Measurements from ENCODE around the gene MRNIP. TPM values are rescaled to one million over a fixed set of nuclear protein-coding genes. Genes with fewer than 3 reads are reported as not detected.
"Not testable (repeated sequence)": the region's sequence is repeated elsewhere in the genome, so short reads cannot be mapped to it uniquely, and the experiment has no call there.

MRNIP gene
- total RNA-seq, 1 donor from 2014 or later: 25.4 TPM

- DNase-seq (peak; percentile 83), ATAC-seq (peak; percentile 45)
- H3K27me3 ChIP-seq: no peaks in the 10 kb centered on the region
- H3K4me1 ChIP-seq: peaks cover 49% of the 10 kb centered on the region
- H3K27ac ChIP-seq: peak within 1 kb of the TSS; percentile 81
- intact Hi-C loops (cut with DNase I): no loop called here
- peaks cover 17% of the 10 kb centered on the region for H3K36me3 ChIP-seq
- H3K9me3 ChIP-seq: no peaks in the 10 kb centered on the region
- no peak for TF ChIP-seq CTCF (IDR thresholded peaks at IDR 0.05)
- H3K4me3 ChIP-seq: peak within 1 kb of the TSS; percentile 68
These were observed 65.0 kb downstream of the MRNIP start, which contains the start of gene LTC4S for GRCh38 chr5:179793468-179794139. Gene LTC4S, plus strand, starts transcription at chr5:179793986. Its CDS starts 95 bp downstream, at chr5:179794081.

- H3K27me3 ChIP-seq: no peaks in the 10 kb centered on the region
- TF ChIP-seq CTCF (IDR thresholded peaks at IDR 0.05): no peak
- H3K9me3 ChIP-seq: no peaks in the 10 kb centered on the region
- H3K27ac ChIP-seq: peak overlapping the region; percentile 81
- H3K4me3 ChIP-seq: no peak overlapping the region
- peaks cover 49% of the 10 kb centered on the region for H3K4me1 ChIP-seq
- ATAC-seq: peak; percentile 1
- DNase-seq: no peak
- intact Hi-C loops (cut with DNase I): no loop called here
- peaks cover 10% of the 10 kb centered on the region for H3K36me3 ChIP-seq
These were observed 65.8 kb downstream of the MRNIP start for GRCh38 chr5:179792612-179793467.

- H3K4me1 ChIP-seq: peaks cover 48% of the 10 kb centered on the region
- DNase-seq (no peak), ATAC-seq (no peak)
- peaks cover 2% of the 10 kb centered on the region for H3K36me3 ChIP-seq
- H3K4me3 ChIP-seq: no peak overlapping the region
- no peaks in the 10 kb centered on the region for H3K27me3 ChIP-seq
- H3K9me3 ChIP-seq: no peaks in the 10 kb centered on the region
- peak overlapping the region; percentile 81 for H3K27ac ChIP-seq
- intact Hi-C loops (cut with DNase I): no loop called here
- TF ChIP-seq CTCF (IDR thresholded peaks at IDR 0.05): no peak
These were observed 66.6 kb downstream of the MRNIP start for GRCh38 chr5:179791881-179792611.

- H3K27me3 ChIP-seq; H3K9me3 ChIP-seq; H3K27ac ChIP-seq; DNase-seq; H3K4me3 ChIP-seq; intact Hi-C loops (cut with DNase I); H3K36me3 ChIP-seq; ATAC-seq: not testable (repeated sequence)
- peaks cover 28% of the 10 kb centered on the region for H3K4me1 ChIP-seq
These were observed 69.3 kb downstream of the MRNIP start for GRCh38 chr5:179789278-179789677.

GRCh38 chr5:179788193-179788854, 70.3 kb downstream of the MRNIP start:
- intact Hi-C loops (cut with DNase I): no loop called here
- Histone ChIP-seq H3K27ac (no peak overlapping the region), H3K36me3 (no peaks in the 10 kb centered on the region), H3K27me3 (no peaks in the 10 kb centered on the region), H3K4me3 (no peak overlapping the region), H3K9me3 (no peaks in the 10 kb centered on the region), H3K4me1 (peaks cover 18% of the 10 kb centered on the region)
- ATAC-seq: no peak
- no peak for TF ChIP-seq CTCF (IDR thresholded peaks at IDR 0.05)
- DNase-seq: no peak

Small RNA genes lying within 50 kb of the gene (microRNA-seq; reads per million reads assigned to microRNA genes)
- gene MIR1229 (ENCODE audit: borderline microRNAs expressed): not detected

Other genes starting within 250 kb of the MRNIP start
- 470 TPM for gene HNRNPH1, start 235.1 kb downstream of the MRNIP start, total RNA-seq
- gene CBY3, start 177.8 kb downstream of the MRNIP start, total RNA-seq: not detected
- gene CANX, start 159.8 kb downstream of the MRNIP start, total RNA-seq: 630 TPM
- gene MAML1, start 126.0 kb downstream of the MRNIP start, total RNA-seq: 24.4 TPM
- 22.6 TPM for gene LTC4S, start 64.8 kb downstream of the MRNIP start, total RNA-seq
- gene MGAT4B, start 52.0 kb downstream of the MRNIP start, total RNA-seq: 118 TPM
- 501 TPM for gene SQSTM1, start 37.9 kb downstream of the MRNIP start, total RNA-seq
- 92.4 TPM for gene TBC1D9B, start 49.1 kb upstream of the MRNIP start, total RNA-seq
- gene RNF130, start 212.9 kb upstream of the MRNIP start, total RNA-seq: 109 TPM

Measured in upper lobe of right lung (tissue), 1 donor.